ENCODE data around the gene NTM.

NTM gene

DNA sequence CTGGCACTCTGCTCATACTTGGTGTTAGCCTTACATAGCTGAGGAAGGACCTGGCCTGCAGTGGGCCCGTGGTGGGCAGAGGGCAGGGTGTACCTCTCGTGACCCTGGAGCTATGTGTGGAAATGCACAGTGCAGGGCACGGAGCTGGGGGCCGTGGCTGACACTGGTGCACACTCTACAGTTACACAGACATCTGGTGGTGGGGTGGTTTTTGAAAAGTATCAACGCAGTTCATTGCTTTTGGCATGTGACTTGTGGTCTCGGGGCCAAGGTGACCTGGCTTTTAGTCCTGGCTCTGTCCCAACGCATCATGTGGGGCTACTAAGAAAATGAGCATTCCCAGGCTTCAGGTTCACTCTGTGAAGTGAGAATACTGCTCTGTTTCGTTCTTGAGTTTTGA lies 553.6 kb downstream of the NTM start:
- Mint-ChIP-seq H3K4me1 (no peaks in the 10 kb centered on the region), H3K9me3 (peaks cover 0 to 2% of the 10 kb centered on the region in 2 donors), H3K36me3 (no peaks in the 10 kb centered on the region), H3K4me3 (no peak overlapping the region), H3K27ac (no peak overlapping the region), H3K27me3 (no peaks in the 10 kb centered on the region)
- DNase-seq (no peak), ATAC-seq (replicated peaks) (no peak)

DNA sequence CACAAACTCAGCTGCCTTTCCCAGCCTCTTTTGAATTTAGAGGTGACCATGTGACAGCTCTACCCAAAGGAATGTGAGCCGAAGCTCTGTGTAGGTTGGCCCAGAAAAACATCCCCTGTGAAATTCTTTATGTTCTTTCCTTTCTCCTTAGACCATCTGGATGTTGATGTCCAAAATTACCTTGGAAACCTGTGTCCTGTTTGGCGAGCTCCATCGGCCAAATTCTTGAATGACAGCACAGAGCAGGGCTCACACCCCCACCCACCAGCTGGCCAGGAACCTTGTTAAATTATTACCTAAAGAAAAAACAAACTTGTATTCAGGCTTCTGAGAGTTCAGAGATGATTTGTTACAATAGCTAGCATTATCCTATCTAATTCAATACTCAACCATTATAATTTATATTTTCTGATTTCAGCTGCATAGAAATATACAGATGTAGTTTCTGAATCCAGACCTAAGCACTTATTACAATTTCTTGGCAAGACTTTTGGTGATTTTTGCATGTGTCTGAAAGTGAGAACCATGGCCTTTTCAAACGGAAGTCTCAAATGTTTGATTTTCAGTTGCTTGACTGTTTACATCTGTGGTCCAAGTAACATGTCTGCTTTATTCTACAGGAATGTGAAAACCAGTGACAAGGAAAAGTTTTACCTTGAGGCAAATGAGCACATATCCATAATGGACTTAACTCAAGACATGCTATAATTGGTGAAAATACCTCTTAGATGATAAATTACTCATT lies 554.2 kb downstream of the NTM start:
- DNase-seq (no peak), ATAC-seq (replicated peaks) (no peak)
- Mint-ChIP-seq H3K9me3 (peaks cover 0 to 2% of the 10 kb centered on the region in 2 donors), H3K4me1 (no peaks in the 10 kb centered on the region), H3K36me3 (no peaks in the 10 kb centered on the region), H3K27me3 (no peaks in the 10 kb centered on the region), H3K4me3 (no peak overlapping the region), H3K27ac (no peak overlapping the region)

DNA sequence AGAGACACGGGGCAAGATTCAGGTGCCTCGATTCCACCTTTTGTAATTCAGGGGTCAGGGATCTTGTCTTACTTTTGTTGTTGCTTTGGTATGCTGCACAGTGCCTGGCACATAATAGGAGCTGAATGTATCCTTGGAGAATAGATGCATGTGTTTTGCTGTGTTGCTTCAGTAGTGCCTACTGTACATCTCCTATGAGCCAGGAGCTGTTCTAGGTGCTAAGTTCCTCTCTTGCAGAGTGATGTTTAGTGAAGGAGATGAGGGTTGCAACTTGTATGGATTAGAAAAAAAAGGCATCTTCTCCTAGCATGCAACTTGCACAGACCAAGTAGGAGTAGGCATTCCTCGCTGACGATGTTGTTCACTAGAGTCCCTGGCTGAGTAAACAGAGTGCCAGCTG lies 555.4 kb downstream of the NTM start:
- Mint-ChIP-seq H3K4me1 (no peaks in the 10 kb centered on the region), H3K4me3 (no peak overlapping the region), H3K27ac (no peak overlapping the region), H3K27me3 (no peaks in the 10 kb centered on the region), H3K36me3 (no peaks in the 10 kb centered on the region), H3K9me3 (peaks cover 0 to 2% of the 10 kb centered on the region in 2 donors)
- ATAC-seq (replicated peaks) (no peak), DNase-seq (no peak)

DNA sequence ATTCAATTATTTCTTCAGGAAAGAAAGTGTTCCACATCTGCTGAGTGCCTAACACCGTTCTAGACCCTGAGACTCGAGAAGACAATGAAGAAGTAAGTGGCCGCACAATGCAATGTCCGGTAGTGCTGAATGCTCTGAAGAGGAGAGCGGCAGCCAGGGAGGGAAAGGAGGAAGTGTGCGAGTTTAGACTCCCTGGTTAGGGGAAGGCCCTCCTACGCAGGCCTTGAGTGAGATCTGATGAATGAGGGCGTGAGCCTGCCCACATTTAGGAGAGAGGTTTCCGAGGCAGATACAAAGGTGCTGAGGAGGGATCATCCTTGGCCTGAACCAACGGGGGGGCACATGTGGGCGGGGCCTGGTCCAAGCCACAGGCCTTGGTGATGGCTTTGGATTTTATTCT lies 558.6 kb downstream of the NTM start:
- peaks cover 2 to 3% of the 10 kb centered on the region in 2 donors for H3K9me3 Mint-ChIP-seq
- ATAC-seq (replicated peaks): no peak
- DNase-seq: no peak
- no peak overlapping the region for H3K27ac Mint-ChIP-seq
- no peaks in the 10 kb centered on the region for H3K27me3 Mint-ChIP-seq
- H3K4me1 Mint-ChIP-seq: no peaks in the 10 kb centered on the region
- H3K4me3 Mint-ChIP-seq: no peak overlapping the region
- H3K36me3 Mint-ChIP-seq: no peaks in the 10 kb centered on the region

DNA sequence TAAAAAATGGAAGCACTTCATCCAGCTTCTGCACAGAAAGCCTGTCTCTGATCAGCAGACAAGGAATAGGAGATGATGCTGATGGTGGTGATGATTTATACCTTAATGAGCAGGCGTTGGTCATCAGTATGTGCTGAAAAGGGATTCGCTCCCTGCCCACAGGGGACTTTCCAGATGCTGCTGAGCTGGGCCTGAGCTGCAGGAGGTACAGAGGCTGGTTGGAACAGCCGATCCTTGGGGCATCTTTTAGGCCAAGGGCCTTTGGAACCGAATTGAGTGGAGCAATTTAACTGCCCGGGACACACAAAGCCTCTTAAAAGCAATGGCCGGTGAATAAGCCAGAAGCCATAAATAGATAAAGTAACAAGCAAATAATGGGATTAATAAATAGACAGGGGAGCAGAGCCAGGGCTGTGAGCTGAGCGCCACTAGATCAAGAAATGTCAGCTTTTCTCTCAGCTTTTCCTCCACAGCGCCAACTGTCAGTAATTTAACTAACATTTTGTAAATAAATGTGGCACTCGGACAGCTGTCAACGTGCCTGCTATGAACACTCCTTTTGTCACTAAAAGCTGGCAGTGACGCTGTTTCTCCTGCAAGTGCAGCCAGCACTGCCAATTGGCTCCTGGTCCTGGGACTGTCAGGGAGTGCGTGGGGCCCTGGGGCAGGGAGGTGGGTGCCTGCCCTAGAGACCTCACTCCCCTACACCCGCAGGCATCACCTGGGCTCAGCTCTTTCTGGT lies 562.3 kb downstream of the NTM start:
- ATAC-seq (replicated peaks) (no peak), DNase-seq (no peak)
- H3K4me1 Mint-ChIP-seq: no peaks in the 10 kb centered on the region
- peaks cover 2 to 3% of the 10 kb centered on the region in 2 donors for H3K9me3 Mint-ChIP-seq
- H3K27ac Mint-ChIP-seq: no peak overlapping the region
- no peak overlapping the region for H3K4me3 Mint-ChIP-seq
- no peaks in the 10 kb centered on the region for H3K27me3 Mint-ChIP-seq
- H3K36me3 Mint-ChIP-seq: no peaks in the 10 kb centered on the region

DNA sequence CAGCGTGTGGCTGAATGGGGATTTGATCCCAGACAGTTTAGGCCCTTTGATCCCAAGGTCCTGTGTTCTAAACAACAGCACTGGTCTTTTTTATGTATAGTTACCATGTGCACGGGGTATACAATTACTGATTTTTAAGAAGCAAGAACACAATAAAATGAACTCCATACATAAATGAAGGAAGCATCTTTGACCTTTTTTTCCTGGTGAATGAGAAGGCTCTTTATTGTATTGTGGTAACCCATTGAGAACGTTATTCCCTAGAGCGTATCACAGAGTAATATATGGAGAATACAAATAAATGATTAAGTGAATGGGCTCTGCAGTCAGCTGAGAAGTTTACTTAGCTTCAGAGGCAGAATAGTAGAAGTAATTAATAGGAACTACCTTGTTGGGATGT lies 563.6 kb downstream of the NTM start:
- DNase-seq (no peak), ATAC-seq (replicated peaks) (no peak)
- Mint-ChIP-seq H3K36me3 (no peaks in the 10 kb centered on the region), H3K4me1 (no peaks in the 10 kb centered on the region), H3K9me3 (peaks cover 2 to 3% of the 10 kb centered on the region in 2 donors), H3K4me3 (no peak overlapping the region), H3K27ac (no peak overlapping the region), H3K27me3 (no peaks in the 10 kb centered on the region)

DNA sequence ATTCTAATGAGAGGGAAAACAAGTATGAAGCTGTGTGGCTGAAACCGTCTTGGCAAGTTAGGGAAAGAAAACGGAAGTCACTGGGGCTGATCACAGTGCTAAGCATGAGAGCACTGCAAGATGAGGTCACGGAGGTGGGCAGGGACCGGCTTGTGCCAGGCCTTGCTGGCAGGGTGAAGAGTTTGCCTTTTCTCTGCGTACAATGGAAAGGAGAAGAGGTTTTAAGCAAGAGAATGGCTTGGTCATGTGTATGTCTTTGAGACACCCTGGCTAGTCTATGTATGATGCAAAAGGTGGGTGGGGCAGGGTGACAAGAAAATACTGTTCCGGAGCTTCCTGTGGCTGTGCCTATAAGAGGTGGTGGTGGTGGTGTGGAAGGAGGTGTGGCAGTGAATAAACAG lies 567.9 kb downstream of the NTM start:
- H3K4me1 Mint-ChIP-seq: no peaks in the 10 kb centered on the region
- DNase-seq (no peak), ATAC-seq (replicated peaks) (no peak)
- H3K27ac Mint-ChIP-seq: no peak overlapping the region
- H3K36me3 Mint-ChIP-seq: no peaks in the 10 kb centered on the region
- H3K27me3 Mint-ChIP-seq: no peaks in the 10 kb centered on the region
- peaks cover 0 to 2% of the 10 kb centered on the region in 2 donors for H3K9me3 Mint-ChIP-seq
- H3K4me3 Mint-ChIP-seq: no peak overlapping the region

DNA sequence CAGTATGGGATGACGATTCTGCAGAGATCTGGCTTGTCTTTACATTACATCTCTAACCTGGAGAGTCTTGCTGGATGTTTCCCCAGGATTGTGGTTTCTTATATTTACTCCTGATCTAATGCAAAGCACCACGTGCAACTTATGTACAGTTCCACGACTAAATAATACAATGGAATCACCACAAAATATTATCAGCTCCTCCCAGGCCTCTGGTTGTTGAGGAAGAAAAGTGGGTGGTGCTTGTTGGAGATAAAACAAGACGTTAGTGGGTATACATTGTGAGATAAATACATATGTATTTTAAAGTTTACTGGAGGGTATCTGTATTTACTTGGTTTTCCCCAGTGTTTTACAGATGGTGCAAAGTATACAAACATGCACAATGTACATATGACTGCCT lies 569.7 kb downstream of the NTM start:
- Mint-ChIP-seq H3K9me3 (no peaks in the 10 kb centered on the region), H3K27me3 (no peaks in the 10 kb centered on the region), H3K27ac (no peak overlapping the region), H3K36me3 (no peaks in the 10 kb centered on the region), H3K4me1 (no peaks in the 10 kb centered on the region), H3K4me3 (no peak overlapping the region)
- ATAC-seq (replicated peaks): no peak
- no peak for DNase-seq

DNA sequence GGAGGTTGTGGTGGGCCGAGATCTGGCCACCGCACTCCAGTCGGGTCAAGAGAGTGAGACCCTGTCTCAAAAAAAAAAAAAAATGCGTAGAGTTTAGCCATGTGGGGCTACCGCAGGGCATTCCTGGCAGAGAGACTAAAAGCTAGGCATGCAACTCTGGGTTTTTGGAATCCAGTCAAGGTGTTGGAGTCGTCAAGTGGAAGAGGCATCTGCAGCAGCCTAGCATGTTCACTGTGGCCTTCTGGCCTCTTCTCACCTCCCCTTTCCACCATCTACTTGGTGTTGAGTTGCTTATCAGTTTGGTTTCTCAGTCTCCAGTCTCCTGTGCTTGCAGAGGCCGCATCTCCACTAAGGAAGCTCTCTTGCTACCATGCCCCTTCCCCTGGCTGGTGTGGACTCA lies 572.5 kb downstream of the NTM start:
- no peaks in the 10 kb centered on the region for H3K9me3 Mint-ChIP-seq
- no peaks in the 10 kb centered on the region for H3K4me1 Mint-ChIP-seq
- H3K27ac Mint-ChIP-seq: no peak overlapping the region
- no peaks in the 10 kb centered on the region for H3K27me3 Mint-ChIP-seq
- H3K4me3 Mint-ChIP-seq: no peak overlapping the region
- H3K36me3 Mint-ChIP-seq: no peaks in the 10 kb centered on the region
- DNase-seq (no peak), ATAC-seq (replicated peaks) (no peak)

DNA sequence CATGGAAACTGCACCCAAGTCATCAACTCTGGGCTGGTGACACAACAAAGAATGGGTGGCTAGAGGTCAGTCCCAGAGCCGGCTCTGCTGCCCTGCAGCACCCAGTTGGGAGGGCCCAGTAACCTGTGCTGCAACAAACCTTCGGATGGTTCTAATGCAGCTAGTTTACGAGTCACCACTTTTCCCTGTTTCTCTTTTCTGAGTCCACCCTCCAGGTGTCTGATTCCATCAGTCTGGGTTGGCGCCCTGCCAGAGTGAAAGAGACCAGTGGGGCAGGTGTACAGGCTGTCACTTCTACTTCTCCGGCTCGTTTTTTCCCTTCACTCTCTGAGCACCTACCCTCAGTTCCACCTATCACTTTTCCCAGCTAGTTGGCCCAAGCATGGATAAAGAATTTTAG lies 572.9 kb downstream of the NTM start:
- Mint-ChIP-seq H3K36me3 (no peaks in the 10 kb centered on the region), H3K27ac (no peak overlapping the region), H3K9me3 (no peaks in the 10 kb centered on the region), H3K4me3 (no peak overlapping the region), H3K4me1 (no peaks in the 10 kb centered on the region), H3K27me3 (no peaks in the 10 kb centered on the region)
- no peak for ATAC-seq (replicated peaks)
- no peak for DNase-seq

DNA sequence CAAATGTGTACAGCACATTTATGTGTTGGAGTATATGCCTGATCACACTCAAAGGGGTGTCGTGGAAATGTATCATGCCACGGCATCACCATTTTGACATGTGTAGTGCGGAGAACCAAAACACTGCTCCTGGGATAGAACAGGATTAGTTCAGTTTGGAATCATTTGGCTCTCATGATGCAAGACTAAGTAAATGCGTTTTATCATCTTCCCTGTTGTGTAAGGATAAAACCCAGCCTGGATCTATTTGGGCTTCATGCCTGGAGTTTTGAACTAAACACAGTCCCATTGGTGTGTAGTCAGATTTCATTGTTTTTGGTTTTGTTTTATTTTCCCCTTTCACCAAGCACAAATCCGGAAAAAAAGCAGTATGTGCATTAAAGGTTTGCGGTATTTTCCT lies 574.3 kb downstream of the NTM start:
- Mint-ChIP-seq H3K4me1 (no peaks in the 10 kb centered on the region), H3K27ac (no peak overlapping the region), H3K4me3 (no peak overlapping the region), H3K27me3 (no peaks in the 10 kb centered on the region), H3K36me3 (no peaks in the 10 kb centered on the region), H3K9me3 (no peaks in the 10 kb centered on the region)
- DNase-seq (no peak), ATAC-seq (replicated peaks) (no peak)

DNA sequence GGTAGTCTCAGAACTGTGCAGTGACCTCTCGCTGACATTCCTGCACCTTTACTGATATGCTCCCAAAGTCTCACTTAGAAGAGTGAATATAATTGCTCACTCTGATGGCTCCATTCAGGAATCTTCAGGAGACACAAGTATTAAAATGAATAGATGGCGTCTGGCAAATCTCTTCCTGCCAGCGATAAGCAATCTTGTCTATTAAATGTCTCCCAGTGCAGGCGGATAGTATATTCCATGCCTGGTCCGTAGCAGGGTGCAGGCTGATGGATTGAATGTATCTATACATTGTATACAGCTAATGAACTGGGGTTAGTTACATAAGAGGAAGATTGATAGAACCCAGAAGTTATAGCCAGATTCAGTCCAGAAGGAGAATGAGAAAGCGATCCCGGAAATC lies 575.3 kb downstream of the NTM start:
- Mint-ChIP-seq H3K36me3 (no peaks in the 10 kb centered on the region), H3K4me3 (no peak overlapping the region), H3K27ac (no peak overlapping the region), H3K4me1 (no peaks in the 10 kb centered on the region), H3K9me3 (peaks cover 3% of the 10 kb centered on the region in 2 donors), H3K27me3 (no peaks in the 10 kb centered on the region)
- ATAC-seq (replicated peaks) (no peak), DNase-seq (no peak)

DNA sequence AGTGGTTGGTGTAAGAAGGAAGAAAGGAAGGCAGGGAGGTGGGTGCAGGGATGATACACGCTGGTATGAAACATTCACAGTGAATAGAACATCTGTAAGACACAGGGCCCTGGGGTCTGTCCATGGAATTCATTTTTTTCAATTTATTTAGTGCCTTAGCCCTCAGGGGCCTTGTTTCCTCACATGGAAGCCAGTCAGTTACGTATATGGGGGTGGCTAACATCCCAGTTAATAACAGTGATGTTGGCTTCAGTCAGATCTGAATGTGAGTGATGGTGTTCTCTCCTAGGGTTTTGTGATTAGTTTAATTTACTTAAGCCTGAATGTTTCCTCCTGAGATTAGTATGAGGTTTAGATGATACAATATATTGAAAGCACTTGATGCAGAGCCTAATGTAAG lies 577.1 kb downstream of the NTM start:
- H3K27ac Mint-ChIP-seq: no peak overlapping the region
- no peaks in the 10 kb centered on the region for H3K27me3 Mint-ChIP-seq
- ATAC-seq (replicated peaks) (no peak), DNase-seq (no peak)
- H3K4me3 Mint-ChIP-seq: no peak overlapping the region
- H3K4me1 Mint-ChIP-seq: no peaks in the 10 kb centered on the region
- H3K9me3 Mint-ChIP-seq: peaks cover 3 to 4% of the 10 kb centered on the region in 2 donors
- no peaks in the 10 kb centered on the region for H3K36me3 Mint-ChIP-seq

DNA sequence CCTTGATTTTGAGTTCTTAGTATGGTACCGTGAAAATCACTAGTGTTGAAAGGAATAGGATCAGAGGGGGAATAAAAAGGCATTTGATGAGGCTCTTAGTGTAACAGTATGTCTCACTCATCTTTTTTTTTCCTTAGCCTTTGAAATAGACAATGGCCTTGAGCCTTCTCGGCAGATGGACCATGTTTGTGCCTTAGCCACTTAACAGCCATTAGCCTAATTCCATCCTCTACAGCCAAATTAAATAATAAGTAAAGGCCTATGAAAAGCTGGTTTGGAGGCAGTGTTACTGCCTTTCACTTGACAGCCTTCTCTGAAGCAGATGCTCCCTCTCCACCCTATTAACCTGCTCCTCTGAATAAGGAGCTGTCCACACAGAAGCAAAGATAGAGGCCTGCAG lies 580.7 kb downstream of the NTM start:
- no peak for DNase-seq
- H3K4me3 Mint-ChIP-seq: no peak overlapping the region
- no peak for ATAC-seq (replicated peaks)
- H3K4me1 Mint-ChIP-seq: no peaks in the 10 kb centered on the region
- H3K36me3 Mint-ChIP-seq: no peaks in the 10 kb centered on the region
- H3K27me3 Mint-ChIP-seq: no peaks in the 10 kb centered on the region
- no peak overlapping the region for H3K27ac Mint-ChIP-seq
- H3K9me3 Mint-ChIP-seq: peaks cover 3 to 4% of the 10 kb centered on the region in 2 donors

DNA sequence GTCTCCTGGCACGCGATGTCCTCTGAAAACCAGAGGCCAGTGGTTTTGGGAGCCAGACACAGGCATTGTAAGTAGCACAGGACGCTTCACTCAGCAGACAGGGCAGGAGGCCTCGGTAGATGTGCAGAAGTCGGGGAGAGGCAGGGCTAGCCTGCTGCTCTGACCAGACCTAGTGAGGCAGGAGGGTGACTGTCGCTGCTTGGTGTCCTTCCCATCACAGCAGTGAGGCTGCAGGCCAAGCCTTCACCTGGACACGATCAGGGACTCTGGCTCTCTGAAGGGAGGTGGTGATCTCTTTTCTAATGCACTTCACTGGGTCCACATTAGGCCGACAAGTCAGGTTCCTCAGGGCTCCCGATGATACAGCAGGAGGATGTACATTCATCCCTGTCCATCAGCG lies 583.7 kb downstream of the NTM start:
- no peak overlapping the region for H3K27ac Mint-ChIP-seq

More for the DNA sequence above, 583.7 kb downstream of the NTM start:
- no peak for ATAC-seq (replicated peaks)
- Mint-ChIP-seq H3K4me1 (no peaks in the 10 kb centered on the region), H3K9me3 (peaks cover 3 to 6% of the 10 kb centered on the region in 2 donors), H3K36me3 (no peaks in the 10 kb centered on the region), H3K4me3 (no peak overlapping the region), H3K27me3 (no peaks in the 10 kb centered on the region)
- DNase-seq: no peak
